Endothelial cell of umbilical vein (primary cell): ENCODE measurements around the gene PLCXD1. TPM values are rescaled to one million over a fixed set of nuclear protein-coding genes. Genes with fewer than 3 reads are reported as not detected.

ENCODE experiments used
- BruUV-seq: library from RNA; stranded (reverse); fragments of 400-500 nt; replicated peaks from 2 replicates; lab custom pipeline; 2021; lab: Mats Ljungman, UMichigan
- CTCF ChIA-PET: fragments of 300-600, 350-600 bp; sonication (Branson Sonifier 250); formaldehyde crosslinking; loops from one replicate; lab custom pipeline; 2021; ENCODE audit warnings: antibody characterized with exemption, inconsistent platforms; lab: Charles Lee
- POLR2A ChIA-PET: fragments of 300-600, 350-600 bp; sonication (Branson Sonifier 250); formaldehyde crosslinking; loops from one replicate; lab custom pipeline; 2021; ENCODE audit warnings: antibody characterized with exemption, inconsistent platforms; lab: Charles Lee
- DNase-seq: peaks from one replicate; pipeline ENCODE4 v3.0.0-alpha.2; 2011; ENCODE audit warnings: low read depth, low spot score
- FAIRE-seq: peaks from 2 replicates; lab custom pipeline; 2011; peaks lifted over from hg19 to GRCh38; lab: Jason Lieb, UNC
- H2AFZ ChIP-seq: 2 replicates; pipeline ENCODE4 v1.6.0; 2012; ENCODE audit warnings: low read depth, low read length, control low read depth, inconsistent platforms
- H3K27ac ChIP-seq: 2 replicates; pipeline ENCODE4 v1.5.1; 2011; ENCODE audit warnings: low read depth, mild to moderate bottlenecking, control low read depth, low read length, moderate library complexity; ENCODE audit not compliant: insufficient read depth
- H3K27me3 ChIP-seq, 2 experiments: 2 replicates each; pipeline versions ENCODE4 v1.6.0 to v1.6.1; 2011; ENCODE audit warnings: low read length in 2 of 2, mixed read lengths in 1 of 2; ENCODE audit not compliant: control insufficient read depth in 2 of 2, insufficient read depth in 2 of 2
- H3K36me3 ChIP-seq, 2 experiments: 2 replicates in 1 of 2; 3 replicates in 1 of 2; pipeline ENCODE4 v1.5.1; 2011; ENCODE audit warnings: low read length in 2 of 2, mild to moderate bottlenecking in 1 of 2, moderate library complexity in 1 of 2; ENCODE audit not compliant: control insufficient read depth in 2 of 2, insufficient read depth in 2 of 2; ENCODE audit errors: extremely low read depth in 1 of 2
- H3K4me1 ChIP-seq: 3 replicates; pipeline ENCODE4 v1.5.1; 2011; ENCODE audit warnings: mild to moderate bottlenecking, low read length; ENCODE audit not compliant: control insufficient read depth, insufficient read depth; ENCODE audit errors: extremely low read depth
- H3K4me2 ChIP-seq: 2 replicates; pipeline ENCODE4 v1.6.1; 2011; ENCODE audit warnings: low read length, control low read depth, mixed read lengths; ENCODE audit not compliant: insufficient read depth
- H3K4me3 ChIP-seq, 3 experiments: fragments of 200-600 bp in 1 of 3; sonication (generic), shearing (Covaris generic) in 1 of 3; replicated peaks in 1 of 3; 2 replicates each; pipeline ENCODE4 v1.5.1; 2011 to 2016; ENCODE audit warnings: control low read depth in 3 of 3, low read length in 3 of 3, mild to moderate bottlenecking in 2 of 3, inconsistent platforms in 1 of 3, low read depth in 1 of 3, moderate library complexity in 1 of 3; ENCODE audit not compliant: insufficient read depth in 1 of 3
- H3K79me2 ChIP-seq: 2 replicates; pipeline ENCODE4 v1.6.0; 2012; ENCODE audit warnings: low read length, inconsistent platforms; ENCODE audit not compliant: control insufficient read depth, insufficient read depth
- H3K9ac ChIP-seq: replicated peaks from 2 replicates; pipeline ENCODE3; 2011; ENCODE audit warnings: low read length, control low read depth; ENCODE audit not compliant: insufficient read depth; ENCODE audit errors: extremely low read depth
- H3K9me1 ChIP-seq: replicated peaks from 3 replicates; pipeline ENCODE4 v1.6.0; 2011; ENCODE audit warnings: mild to moderate bottlenecking, low read length; ENCODE audit not compliant: control insufficient read depth, insufficient read depth; ENCODE audit errors: extremely low read depth
- H3K9me3 ChIP-seq: replicated peaks from 2 replicates; pipeline ENCODE4 v1.5.1; 2012; ENCODE audit warnings: low read length, inconsistent platforms; ENCODE audit not compliant: control insufficient read depth, insufficient read depth
- H4K20me1 ChIP-seq: replicated peaks from 2 replicates; pipeline ENCODE3; 2011; ENCODE audit warnings: mild to moderate bottlenecking, low read length; ENCODE audit not compliant: control insufficient read depth, insufficient read depth; ENCODE audit errors: extremely low read depth
- EZH2 ChIP-seq: IDR thresholded peaks from 2 replicates; pipeline ENCODE4 v1.6.1; 2012; ENCODE audit warnings: borderline replicate concordance, low read depth, mild to moderate bottlenecking, moderate library complexity, low read length, inconsistent platforms; ENCODE audit not compliant: severe bottlenecking
- FOS ChIP-seq: IDR thresholded peaks from 2 replicates; pipeline ENCODE4 v1.6.1; 2011; ENCODE audit warnings: mild to moderate bottlenecking, low read length, moderate library complexity, borderline replicate concordance; ENCODE audit not compliant: insufficient read depth
- GATA2 ChIP-seq: IDR thresholded peaks from 2 replicates; pipeline ENCODE4 v1.7.0; 2011; ENCODE audit warnings: low read depth, mild to moderate bottlenecking, moderate library complexity, mixed read lengths, low read length; ENCODE audit not compliant: insufficient read length, insufficient read depth
- JUN ChIP-seq: IDR thresholded peaks from 2 replicates; pipeline ENCODE4 v1.6.1; 2011; ENCODE audit warnings: borderline replicate concordance, low read depth; ENCODE audit not compliant: insufficient read length, insufficient read depth
- POLR2A ChIP-seq: IDR thresholded peaks from 2 replicates; pipeline ENCODE4 v1.6.1; 2012; ENCODE audit warnings: low read depth, mild to moderate bottlenecking, control low read depth, low read length
- POLR2AphosphoS5 ChIP-seq: IDR thresholded peaks from 2 replicates; pipeline ENCODE4 v1.6.1; 2012; ENCODE audit warnings: low read depth, mild to moderate bottlenecking, control low read depth, low read length, moderate library complexity; ENCODE audit not compliant: insufficient read depth
- dilution Hi-C: fragments of 300-500 bp; cut with MboI; formaldehyde crosslinking; loops from one replicate; pipeline ENCODE4 v1.15.0; 2019; ENCODE audit warnings: low sequenced_read_pairs; ENCODE audit not compliant: extremely low pct_ligation_motif_present
- intact Hi-C: fragments of 100-400 bp; cut with micrococcal nuclease; formaldehyde crosslinking; loops from one replicate; pipeline ENCODE4 v1.10.0; 2022
- polyA plus RNA-seq, 4 experiments: library from polyadenylated mRNA; depleted of rRNA in 3 of 4; stranded (reverse) in 3 of 4; unstranded in 1 of 4; fragments of >200 nt; gene quantifications; 2 replicates each; pipeline versions ENCODE4 v1.2.1 to v1.2.3, GENCODE V29; 2011 to 2012; ENCODE audit warnings: missing spikeins in 1 of 4
- total RNA-seq: library from RNA; stranded (reverse); gene quantifications from 2 replicates; pipeline ENCODE4 v1.2.3, GENCODE V29; 2021
- TF ChIP-seq, protein P1 (sequence below): IDR thresholded peaks from 2 replicates; pipeline ENCODE4 v1.6.1; 2011; ENCODE audit not compliant: insufficient read depth, insufficient read length
- TF ChIP-seq, protein P2 (sequence below), 2 donors: IDR thresholded peaks; 1 replicate in 1 of 2; 2 replicates in 1 of 2; pipeline ENCODE4 v1.5.1; 2011; ENCODE audit warnings: low read length in 2 of 2, mild to moderate bottlenecking in 2 of 2, moderate library complexity in 2 of 2, control low read depth in 1 of 2, inconsistent platforms in 1 of 2, low read depth in 1 of 2; ENCODE audit not compliant: insufficient read depth in 1 of 2; ENCODE audit errors: extremely low read depth in 1 of 2

Gene PLCXD1
- total and polyA plus RNA-seq, 2 donors (not counting 3 experiments of a cell fraction or from before 2014, with no cell fraction given), result 11.7 to 16.8 TPM

DNA sequence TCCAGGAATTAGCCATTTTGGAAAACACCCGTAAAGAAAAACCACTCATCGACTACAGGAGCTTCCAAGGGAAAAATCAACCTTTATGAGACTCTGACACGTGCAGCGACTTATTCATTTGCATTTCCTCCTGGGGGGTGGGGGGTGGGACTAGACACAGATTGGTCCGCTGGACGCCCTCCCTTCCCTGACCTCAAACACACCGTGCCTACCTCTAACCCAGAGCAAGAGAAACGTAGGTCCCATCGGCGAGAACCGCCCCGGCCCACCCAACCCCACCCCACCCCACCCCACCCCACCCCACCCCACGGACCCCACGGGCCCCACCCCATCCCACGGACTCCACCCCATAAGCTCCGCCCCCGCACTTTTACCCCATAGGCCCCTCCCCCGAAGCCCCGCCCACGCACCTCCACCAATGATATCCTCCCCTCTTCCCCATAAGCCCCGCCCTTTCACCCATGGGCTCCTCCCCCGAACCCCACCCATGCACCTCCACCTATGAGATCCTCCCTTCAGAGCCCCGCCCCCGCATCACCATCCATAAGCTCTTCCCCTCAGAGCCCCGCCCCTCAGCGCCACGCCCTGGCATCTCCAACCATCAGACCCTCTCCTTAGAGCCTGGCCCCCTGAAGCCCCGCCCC is 36.4 kb downstream of the PLCXD1 start:
- Histone ChIP-seq H4K20me1 (no peaks in the 10 kb centered on the region), H2AFZ (peak overlapping the region; percentile 66), H3K4me1 (peaks cover 5% of the 10 kb centered on the region), H3K36me3 (peaks cover 4 to 5% of the 10 kb centered on the region in 2 experiments), H3K9me3 (no peaks in the 10 kb centered on the region), H3K27me3 (no peaks in the 10 kb centered on the region), H3K9ac (peak overlapping the region; percentile 16), H3K4me3 (peak overlapping the region; percentile 43 to 84 (median 80)), H3K4me2 (peak overlapping the region; percentile 58), H3K27ac (peak overlapping the region; percentile 23), H3K79me2 (peaks cover 19% of the 10 kb centered on the region), H3K9me1 (no peaks in the 10 kb centered on the region)
- DNase-seq (no peak), FAIRE-seq (no peak)
- dilution Hi-C loops (no loop called here), intact Hi-C loops (loop anchor here (1.0 kb wide), 3 partner anchors 34 to 70 kb away; no protein-coding TSS in a partner anchor)
- TF ChIP-seq FOS, result no peak
- no peak for TF ChIP-seq POLR2A
- no peak for TF ChIP-seq GATA2
- TF ChIP-seq POLR2AphosphoS5, result no peak
- TF ChIP-seq, protein P1, sequence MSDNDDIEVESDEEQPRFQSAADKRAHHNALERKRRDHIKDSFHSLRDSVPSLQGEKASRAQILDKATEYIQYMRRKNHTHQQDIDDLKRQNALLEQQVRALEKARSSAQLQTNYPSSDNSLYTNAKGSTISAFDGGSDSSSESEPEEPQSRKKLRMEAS, result no peak
- TF ChIP-seq EZH2, result no peak
- no peak for TF ChIP-seq JUN
- TF ChIP-seq, protein P2, sequence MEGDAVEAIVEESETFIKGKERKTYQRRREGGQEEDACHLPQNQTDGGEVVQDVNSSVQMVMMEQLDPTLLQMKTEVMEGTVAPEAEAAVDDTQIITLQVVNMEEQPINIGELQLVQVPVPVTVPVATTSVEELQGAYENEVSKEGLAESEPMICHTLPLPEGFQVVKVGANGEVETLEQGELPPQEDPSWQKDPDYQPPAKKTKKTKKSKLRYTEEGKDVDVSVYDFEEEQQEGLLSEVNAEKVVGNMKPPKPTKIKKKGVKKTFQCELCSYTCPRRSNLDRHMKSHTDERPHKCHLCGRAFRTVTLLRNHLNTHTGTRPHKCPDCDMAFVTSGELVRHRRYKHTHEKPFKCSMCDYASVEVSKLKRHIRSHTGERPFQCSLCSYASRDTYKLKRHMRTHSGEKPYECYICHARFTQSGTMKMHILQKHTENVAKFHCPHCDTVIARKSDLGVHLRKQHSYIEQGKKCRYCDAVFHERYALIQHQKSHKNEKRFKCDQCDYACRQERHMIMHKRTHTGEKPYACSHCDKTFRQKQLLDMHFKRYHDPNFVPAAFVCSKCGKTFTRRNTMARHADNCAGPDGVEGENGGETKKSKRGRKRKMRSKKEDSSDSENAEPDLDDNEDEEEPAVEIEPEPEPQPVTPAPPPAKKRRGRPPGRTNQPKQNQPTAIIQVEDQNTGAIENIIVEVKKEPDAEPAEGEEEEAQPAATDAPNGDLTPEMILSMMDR (IDR thresholded peaks at IDR 0.05; ENCODE audit: extremely low read depth in 1 of 2, insufficient read depth in 1 of 2, low read depth in 1 of 2, low read length in 2 of 2), result no peak
- no TSS peak for BruUV-seq
- CTCF ChIA-PET, result no interaction called here
- POLR2A ChIA-PET, result no interaction called here
